HT-29 (cell line): ENCODE measurements around the gene LYRM4. TPM values are rescaled to one million over a fixed set of nuclear protein-coding genes. Genes with fewer than 3 reads are reported as not detected.

Experiments used
- DNase-seq: peaks from one replicate; pipeline ENCODE4 v3.0.0-alpha.2; 2015; ENCODE audit warnings: low spot score
- total RNA-seq: library from RNA; depleted of rRNA; stranded (reverse); fragments of >200 nt; shearing (Covaris generic); gene quantifications from 2 replicates; pipeline ENCODE4 v1.2.3, GENCODE V29; 2014

Gene LYRM4
- total RNA-seq, 1 experiment from 2014 or later, result 25.0 TPM

DNA sequence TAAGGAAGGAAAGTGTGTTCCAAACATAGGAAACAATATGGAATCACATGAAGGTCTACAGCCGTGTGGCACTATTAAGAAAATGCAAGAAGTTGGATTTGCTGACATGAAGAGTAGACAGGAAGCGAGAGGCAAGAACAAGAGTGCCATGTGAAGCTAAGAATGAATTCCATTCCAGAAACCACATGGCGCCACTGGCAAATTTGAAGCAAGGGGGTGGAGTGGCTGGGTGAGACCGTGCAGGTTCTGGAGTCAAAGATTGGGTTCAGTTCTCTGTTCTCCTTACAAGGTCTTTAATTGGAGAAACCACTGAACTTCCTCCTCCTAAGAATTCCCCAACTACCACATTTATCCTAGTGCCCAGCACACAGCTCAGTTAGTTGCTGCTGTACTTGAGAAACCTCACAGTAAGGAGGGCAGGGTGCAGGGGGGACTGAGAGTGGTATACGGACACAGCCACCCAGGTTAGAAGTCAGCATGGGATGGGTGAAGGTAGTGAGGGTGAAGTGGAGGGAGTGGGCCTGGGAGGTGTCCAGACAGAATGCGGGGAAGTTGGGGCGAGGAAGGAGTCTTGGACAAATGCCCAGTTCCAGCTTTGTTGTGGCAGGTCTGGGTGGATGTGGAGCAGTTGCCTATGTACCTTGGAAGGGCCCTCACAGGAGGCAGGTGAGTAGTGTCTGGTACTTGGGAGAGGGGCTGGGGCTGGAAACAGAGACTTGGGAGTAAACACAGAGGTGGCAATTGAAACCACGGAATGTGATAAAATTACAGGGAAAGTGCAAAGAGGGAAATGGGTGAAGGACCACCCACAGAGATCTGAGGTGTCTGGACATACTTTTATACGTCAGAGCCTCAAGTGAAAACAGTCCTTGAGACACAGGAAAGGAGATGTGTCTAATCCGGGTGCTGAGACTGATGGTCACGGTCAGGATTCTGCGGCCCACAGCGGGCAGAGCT lies 14.3 kb downstream of the LYRM4 start:
- DNase-seq, result no peak

DNA sequence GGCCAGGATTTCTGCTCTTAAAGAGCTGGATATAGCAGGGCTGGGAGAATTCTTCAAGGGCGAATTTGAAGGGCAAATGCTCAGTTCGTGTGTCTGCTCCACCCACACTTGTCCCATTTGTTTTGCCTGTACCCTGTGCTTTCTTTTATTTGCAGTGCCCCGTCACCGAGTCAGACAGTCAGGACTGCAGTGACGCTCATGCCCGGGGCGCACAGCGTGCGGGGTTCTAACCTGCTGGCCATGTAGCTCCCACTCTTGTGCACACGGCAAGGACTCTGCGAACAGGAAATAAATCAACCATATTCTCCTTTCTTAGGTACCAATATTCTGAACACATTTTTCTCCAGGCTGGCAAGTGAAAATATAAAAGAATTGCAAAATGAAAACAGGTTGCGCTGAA lies 17.7 kb downstream of the LYRM4 start:
- no peak for DNase-seq

DNA sequence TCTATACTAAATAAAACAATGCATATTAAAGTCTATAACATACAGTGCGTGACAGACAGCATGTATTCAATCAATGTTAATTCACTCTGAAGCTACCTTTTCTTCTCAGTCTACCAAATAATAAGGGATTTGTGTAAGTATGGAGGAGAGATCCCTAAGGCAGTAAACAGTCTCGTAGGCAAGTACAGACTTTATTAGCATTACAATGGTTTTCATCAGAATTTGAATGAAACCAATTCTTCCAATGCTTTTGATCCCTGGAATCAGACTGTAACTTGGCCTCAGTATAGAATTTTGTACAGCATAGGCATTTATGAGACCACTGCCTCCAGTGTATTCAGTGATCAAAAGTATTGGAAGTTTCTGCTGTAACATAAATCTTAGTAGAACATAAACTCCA lies 19.5 kb downstream of the LYRM4 start:
- no peak for DNase-seq

DNA sequence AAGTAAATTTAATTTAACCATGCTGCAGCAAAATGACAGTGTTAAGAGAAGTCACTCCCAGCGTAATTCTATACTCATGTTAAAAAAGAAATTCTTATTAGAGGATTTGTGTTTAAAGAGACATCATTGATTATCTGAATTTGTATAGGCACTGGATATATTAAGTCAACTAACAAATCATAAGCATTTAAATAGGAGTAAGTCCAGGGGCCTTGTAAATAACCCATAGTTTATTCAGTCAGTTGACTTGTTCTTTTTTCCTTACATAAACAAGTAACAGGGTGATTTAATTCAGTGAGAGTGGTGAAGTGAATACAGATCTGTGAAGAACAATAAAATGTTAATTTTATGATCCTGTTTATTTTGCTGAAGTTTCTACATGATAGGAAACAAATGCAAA lies 22.4 kb downstream of the LYRM4 start:
- no peak for DNase-seq

DNA sequence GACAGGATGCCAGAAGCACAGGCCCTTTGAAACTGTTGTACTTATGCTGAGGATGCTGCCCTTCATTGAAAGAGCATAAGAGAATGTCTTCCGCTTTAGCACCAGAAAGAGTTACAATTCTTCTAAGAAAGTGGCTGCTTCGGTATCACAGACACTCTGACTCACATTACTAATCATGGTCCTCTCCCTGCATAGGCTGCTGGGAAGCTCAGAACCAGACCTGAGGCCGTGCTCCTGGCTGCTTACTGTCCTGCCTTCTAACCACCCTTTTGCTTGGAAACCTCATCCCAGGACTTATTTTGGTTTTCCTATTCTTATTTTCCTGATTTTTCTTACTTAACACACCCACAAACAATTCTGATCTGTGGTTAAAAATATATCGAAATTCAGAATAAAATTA lies 22.9 kb downstream of the LYRM4 start:
- DNase-seq, result no peak

DNA sequence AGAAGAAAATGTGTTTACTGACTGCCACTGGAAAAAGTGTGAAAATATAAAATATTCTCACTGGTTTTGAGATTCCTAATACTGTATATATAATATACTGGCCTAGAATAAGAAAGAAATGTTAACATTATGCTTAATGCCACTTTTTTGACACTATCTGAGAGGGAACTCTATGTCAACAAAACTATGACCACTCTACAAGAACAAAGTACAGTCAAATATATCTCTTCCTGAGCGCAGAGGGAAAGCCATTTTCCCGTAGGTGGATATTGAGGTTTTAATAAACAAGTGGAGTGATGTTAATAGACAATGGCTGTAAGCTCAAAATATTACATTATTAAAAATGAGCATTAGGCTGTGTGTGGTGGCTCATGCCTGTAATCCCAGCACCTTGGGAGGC lies 24.9 kb downstream of the LYRM4 start:
- no peak for DNase-seq

DNA sequence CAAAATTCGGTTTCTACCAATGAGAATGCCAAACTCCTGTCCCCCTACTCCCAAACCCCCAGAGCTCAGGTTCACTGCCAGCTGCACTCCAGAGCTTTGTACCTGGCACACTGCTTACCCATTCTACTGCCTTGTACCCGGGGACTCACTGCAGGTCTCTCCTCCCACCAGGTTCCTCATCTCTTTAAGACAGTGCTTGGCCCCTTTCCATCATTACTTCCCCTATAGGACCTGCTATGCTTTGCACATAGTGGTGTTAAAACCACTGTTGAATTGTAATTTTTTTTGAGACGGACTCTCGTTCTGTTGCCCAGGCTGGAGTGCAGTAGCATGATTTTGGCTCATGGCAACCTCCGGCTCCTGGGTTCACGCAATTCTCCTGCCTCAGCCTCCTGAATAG lies 25.9 kb downstream of the LYRM4 start:
- DNase-seq, result no peak

DNA sequence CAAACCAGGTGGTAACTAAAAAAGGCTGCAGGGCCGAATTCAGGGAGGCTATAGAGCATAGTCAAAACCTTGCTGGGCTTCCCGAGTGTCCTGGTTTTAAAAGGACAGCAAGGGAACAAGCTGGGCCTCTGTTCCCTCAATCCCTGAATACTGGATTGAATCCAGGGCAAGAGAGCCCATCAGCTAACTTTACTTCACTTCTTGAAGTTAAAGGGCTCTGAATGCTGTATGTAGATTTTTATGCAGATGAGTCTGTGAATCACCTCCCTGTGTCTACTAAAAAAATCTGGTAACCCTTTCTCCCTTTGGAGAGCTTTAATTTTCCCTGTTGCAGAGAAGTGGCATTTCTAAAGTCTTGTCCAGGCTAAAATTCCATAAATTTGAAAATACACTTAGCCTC lies 29.5 kb downstream of the LYRM4 start:
- DNase-seq, result no peak

DNA sequence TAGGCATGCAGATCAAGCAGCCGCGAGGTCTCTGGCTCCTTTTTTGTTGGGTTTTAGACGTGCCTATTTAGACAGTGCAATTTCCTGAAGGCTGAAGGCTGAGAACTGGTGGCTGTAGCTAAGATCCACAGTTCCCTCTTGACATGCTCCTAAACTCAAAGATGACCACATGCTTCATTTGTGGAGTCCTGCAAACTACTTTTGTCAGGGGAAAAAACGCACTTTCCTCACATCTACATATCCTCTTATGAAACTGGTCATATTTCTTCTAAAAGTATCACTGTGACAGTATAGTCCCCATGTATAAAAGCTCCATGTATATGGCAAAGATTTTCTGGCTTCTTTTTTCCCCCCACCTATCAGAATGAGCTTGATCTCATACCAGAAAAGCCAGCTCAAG lies 30.7 kb downstream of the LYRM4 start:
- no peak for DNase-seq

DNA sequence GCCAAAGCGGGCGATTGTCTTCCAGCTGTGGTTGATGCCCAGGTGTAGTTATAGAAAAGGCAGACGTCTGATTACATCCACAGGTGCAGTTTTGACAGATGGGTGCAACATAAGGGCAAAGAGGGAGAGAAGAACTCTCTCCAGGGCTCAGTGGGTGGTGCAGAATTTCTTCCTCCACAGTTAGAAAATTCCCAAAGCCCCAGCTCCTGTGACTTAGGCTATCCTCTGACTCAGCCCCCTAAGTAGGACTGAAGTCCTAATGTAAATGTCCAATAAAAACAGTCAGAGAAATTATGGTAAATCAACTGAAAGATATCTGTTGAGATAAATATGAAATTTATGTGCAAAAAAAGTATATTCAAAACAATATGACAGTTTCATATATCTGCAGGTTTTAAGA lies 31.4 kb downstream of the LYRM4 start:
- DNase-seq, result no peak

DNA sequence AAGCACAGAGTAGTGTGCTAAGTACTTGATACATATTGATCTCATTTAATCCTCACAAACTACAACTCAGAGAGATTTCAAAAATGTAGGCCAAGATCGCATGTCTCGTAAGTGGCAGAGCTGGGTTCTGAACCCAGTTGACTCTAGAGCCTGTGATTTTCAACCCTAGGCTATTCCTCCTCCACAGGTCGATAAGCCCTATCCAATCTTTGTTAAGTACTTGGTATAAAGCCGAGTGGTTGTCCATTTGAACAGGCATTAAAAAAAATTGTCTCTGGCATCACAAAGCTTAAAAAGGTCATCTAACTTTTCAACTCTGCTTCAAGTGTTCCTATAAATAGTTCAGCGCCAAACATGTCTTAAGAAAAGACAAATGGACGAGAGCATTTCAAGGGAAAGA lies 37.4 kb downstream of the LYRM4 start:
- no peak for DNase-seq

DNA sequence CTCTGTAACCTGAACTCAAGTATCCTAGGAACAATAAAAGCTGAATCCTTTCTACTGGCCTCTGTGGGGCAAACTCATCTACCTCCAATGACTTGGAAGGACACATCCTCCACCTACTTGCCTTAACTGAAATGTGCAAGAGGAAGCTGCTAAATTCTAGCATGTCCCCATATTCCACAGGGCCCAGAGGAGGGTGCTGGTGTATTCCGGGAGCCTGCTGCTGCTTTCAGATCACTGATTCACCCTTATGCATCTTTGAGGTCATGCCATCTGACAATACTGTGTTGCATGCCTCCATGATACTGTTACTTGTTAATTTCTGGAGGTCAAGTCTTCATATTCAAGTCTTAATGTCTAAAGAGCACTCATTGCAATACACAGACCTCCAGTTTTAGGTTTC lies 40.3 kb downstream of the LYRM4 start:
- DNase-seq, result no peak

DNA sequence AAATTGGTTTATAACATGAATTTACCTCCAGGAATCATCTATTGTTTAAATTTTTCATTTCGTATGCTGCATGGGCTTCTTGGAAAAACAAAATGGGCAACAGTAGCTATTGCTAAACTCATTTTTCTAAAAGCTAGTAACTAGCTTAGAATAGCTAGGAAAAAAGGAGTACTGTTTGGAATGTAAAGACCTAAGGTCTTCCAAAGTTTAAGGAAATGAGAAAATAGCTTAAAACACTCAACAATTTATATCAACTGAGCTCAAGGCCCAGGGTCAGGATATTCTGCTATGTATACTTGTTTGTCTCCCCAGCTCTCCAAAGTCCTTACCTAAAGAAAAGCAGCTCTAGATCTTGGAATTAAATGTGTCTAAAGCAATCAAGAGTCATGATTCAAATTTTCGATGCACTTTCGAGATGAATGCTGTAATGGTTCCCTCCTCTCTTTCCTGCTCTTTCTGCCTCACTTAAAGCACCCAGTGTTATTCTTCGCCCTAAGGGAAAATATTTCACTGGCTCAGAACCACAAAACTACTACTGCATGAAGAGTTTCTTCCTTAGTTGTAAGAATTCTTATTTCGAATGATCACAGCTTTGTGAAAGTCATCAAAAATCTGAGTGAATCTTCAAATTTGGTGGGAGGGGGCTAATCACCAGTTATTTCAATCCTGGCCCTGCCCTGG lies 41.6 kb downstream of the LYRM4 start:
- DNase-seq, result no peak

DNA sequence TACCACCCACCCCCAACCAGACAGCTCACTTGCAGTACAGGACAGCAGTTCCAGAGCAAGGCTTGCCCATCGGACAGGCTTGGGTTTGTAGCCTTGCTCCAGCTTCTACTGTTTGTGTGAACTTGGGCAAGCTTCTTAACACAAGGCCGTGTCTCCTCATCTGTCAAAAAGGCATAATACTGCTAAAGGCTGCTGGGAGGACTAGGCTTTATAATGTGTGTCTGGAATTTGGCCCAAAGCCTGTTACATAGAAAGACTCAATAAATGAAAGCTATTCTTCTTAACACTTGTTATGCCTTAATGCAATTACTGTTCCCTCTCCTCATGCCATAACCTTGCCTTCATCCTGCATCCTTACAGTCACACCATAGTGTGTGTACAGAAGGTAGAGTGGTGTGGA lies 43.4 kb downstream of the LYRM4 start:
- no peak for DNase-seq

DNA sequence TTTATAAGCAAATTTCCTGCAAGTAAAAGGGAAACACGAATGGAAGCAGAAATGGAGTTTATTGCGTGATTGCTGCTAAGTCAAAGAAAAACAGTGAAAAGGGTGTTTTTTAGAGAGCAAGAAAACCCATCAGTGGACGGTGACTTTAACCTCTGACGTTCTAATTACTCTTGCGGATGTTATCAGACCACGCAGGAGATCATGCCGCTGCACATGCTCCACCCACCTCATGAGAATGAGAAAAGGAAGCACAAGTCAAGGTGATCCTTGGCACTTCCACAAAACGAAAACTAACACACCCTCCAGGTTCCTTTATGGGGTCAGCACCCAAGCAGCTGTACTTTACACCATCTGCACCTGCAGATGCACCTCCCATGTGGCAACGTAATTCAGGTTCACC lies 45.0 kb downstream of the LYRM4 start:
- no peak for DNase-seq

DNA sequence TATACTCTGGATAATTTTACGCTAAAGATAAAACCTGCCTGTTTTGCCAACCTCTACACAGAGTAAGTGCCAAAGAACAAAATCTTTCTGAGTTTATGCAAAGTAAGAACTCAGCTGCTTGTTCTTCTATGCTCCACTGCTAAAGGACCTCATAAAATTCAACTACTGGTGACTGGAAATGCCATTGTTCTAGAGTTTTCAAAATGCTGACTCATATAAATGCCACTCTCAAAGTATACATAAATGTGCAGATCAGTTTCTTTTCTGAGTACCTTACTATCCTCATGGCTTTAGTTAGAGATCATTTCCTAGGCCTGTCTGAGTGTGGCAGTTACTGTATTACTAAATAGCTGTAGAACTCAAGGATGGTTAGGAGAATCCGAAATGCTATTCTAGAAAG lies 45.6 kb downstream of the LYRM4 start:
- DNase-seq, result no peak

DNA sequence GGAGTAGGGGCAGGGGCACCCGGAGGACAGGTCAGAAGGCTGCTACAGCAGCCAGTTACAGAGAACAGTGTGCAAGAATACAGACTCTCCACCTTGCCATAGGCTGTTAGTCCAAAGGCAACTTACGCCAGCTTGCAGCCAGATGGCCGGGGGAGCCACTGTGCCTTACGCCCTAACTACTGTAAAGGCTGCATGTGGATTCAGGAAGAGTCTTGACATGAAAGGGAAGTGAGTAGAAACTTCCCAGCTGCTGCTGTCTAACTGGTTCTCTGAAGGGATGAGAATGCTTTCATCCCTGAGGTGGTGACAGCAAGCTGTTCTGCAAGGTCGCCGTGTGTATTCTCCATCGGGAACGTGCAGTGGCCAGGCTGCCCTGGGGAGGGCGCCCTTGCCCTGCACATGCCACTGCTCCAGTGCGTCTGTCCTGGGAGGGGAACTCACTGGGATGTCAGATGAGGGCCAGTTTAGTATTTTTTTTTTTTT lies 46.1 kb downstream of the LYRM4 start:
- DNase-seq, result peak; percentile 22

DNA sequence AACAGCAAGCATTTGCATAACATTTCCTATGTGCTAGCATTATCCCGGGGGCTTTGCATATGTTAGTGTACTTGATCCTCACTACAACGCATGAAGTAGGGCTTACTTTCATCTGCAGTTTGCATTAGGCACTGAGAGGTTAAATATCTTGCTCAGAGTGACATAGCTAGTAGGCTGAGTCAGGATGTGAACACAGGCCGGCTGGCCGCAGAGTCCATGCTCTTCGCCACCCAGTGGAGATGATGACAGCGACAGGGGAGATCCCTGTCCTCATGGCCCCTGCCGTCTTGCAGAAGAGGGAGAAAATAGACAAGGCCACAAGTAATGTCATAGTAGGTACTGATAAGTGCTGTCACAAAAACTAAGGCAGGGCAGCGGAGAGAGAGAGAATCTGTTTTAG lies 46.9 kb downstream of the LYRM4 start:
- no peak for DNase-seq

DNA sequence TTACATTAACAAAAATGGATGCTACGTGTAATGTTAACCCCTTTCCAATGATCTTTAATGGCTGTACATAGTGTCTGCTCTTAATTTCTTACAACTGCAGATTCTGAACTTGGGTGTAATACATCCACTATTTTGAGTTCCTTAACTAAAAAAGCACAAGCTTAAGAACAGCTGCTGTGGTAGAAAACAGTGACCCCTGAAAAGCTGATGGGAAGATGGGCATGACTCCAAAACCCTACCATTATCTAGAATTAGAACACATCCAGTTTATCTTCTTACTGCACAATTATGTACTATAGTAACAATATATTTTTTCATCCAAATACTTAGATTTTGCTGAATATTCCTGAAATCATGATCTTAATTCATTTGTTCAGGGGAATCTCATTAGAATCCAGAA lies 49.3 kb downstream of the LYRM4 start:
- no peak for DNase-seq

DNA sequence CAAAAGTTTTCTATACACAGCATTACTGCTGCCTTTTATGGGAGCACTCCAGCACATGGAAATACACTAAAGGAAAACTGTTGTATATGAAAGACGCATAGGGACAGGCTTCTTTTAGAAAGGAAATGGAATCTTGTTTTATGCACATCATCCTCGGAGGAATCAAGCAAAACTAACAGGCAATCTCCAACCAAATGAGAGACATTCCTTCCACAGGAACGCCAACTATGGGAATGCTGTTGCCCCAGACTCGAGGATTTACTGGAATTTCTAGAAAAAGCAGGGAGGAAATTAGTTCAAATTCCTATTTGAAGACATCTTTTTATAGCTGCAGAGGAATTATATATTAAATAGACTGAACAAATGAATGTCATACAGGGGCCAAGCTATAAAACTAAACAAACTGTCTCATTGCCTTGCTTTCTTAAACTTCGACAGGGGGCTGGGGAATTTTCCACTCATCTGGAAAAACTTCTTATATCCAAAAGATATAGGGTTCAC lies 52.2 kb downstream of the LYRM4 start:
- DNase-seq, result no peak

DNA sequence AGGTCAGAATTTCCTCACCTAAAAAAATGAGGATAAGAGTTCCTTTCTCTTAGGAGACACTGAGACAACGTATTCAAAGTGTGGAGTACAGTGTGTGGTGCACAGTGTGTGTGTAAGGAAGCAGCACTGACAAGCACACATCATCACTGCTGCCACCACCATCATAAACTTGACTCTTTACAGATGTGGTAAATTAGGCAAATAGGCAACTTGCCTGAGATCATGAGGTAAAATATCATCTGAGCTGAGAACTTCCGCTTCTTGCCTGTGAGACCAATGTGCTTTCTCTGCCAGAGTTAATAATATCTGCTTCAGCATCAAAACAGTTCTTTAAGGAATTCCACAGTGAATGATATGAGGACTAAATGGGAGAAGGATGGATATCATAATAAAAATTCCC lies 52.7 kb downstream of the LYRM4 start:
- no peak for DNase-seq

DNA sequence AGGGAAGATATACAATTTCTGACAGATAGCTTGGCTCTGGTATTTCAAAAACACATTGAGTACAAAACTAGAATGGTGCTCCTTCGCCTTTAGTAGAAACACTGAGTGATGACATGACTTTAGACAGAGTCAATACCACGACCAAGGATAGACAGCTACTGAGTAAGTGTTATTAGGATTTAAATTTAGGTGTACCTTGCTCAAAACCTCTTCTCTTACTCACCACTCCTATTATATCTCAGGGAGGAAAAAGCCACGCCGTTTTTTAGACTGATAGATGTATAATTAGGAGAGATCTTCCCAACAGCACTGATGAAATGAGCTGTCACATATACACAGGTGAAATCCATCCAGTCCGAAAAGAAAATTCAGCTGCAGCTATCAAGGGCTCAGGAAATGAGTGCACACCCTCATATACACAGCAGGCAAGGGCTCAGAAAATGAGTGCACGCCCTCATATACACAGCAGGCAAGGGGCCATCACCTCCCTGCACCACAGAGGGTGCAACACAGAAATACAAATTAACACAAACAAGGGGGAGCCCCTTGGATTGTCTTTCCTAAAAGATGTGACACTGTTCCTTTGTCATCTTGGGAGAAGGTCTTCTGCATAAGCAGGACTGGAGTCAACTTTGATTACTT lies 53.7 kb downstream of the LYRM4 start:
- DNase-seq, result no peak
